Transverse colon (tissue), 4 donors: Measurements from ENCODE around the gene NSD2.

Source experiments
- EP300 ChIP-seq: sonication (generic); formaldehyde crosslinking; IDR thresholded peaks from one replicate; pipeline ENCODE4 v1.6.1; 2017; ENCODE audit warnings: antibody characterized with exemption, low read depth
- POLR2A ChIP-seq: fragments of 450-650 bp; IDR thresholded peaks from one replicate; pipeline ENCODE4 v1.6.1; 2016; ENCODE audit warnings: antibody characterized with exemption, mild to moderate bottlenecking, moderate library complexity
- POLR2AphosphoS5 ChIP-seq, 3 donors: sonication (generic); formaldehyde crosslinking; IDR thresholded peaks; one replicate each; pipeline ENCODE4 v1.6.1; 2016; ENCODE audit warnings: antibody characterized with exemption in 3 of 3
- TF ChIP-seq, protein P1 (sequence below), 5 experiments: fragments of 200-600 bp in 3 of 5; fragments of 450-650 bp in 2 of 5; sonication (generic) in 3 of 5; IDR thresholded peaks; 1 replicate in 2 of 5; 2 replicates in 3 of 5; pipeline ENCODE4 v1.5.1; 2016 to 2017; ENCODE audit warnings: antibody characterized with exemption in 5 of 5, inconsistent platforms in 3 of 5, mild to moderate bottlenecking in 2 of 5, moderate library complexity in 1 of 5

DNA sequence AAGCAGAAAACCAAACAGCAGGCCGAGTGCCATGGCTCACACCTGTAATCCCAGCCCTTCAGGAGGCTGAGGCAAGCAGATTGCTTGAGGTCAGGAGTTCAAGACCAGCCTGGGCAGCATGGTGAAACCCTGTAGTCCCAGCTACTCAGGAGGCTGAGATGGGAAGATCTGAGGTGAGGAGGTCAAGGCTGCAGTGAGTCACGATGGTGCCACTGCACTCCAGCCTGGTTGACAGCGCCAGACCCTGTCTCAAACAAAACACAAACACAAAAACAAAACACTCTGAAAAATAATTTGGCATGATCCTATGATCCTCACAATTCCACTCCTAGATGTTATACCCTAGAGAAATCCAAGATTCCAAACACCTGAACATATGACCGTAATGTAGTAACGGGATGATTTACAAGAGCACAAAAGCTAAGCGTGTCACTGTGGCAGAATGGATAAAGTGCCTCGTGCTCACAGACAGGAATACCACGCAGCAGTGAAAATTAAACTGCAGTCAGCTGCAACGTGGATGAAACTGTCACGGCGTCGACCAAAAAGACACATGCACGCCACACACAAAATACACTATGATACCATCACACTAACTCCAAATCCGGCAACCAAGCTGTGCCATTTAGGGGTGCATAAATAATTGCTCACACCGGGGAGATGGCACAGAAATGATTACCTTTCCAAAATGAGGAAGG, 135.9 kb downstream of the NSD2 start:
- TF ChIP-seq POLR2A (no peak), EP300 (no peak), POLR2AphosphoS5 (IDR thresholded peaks at IDR 0.05) (no peak)
- TF ChIP-seq, protein P1, sequence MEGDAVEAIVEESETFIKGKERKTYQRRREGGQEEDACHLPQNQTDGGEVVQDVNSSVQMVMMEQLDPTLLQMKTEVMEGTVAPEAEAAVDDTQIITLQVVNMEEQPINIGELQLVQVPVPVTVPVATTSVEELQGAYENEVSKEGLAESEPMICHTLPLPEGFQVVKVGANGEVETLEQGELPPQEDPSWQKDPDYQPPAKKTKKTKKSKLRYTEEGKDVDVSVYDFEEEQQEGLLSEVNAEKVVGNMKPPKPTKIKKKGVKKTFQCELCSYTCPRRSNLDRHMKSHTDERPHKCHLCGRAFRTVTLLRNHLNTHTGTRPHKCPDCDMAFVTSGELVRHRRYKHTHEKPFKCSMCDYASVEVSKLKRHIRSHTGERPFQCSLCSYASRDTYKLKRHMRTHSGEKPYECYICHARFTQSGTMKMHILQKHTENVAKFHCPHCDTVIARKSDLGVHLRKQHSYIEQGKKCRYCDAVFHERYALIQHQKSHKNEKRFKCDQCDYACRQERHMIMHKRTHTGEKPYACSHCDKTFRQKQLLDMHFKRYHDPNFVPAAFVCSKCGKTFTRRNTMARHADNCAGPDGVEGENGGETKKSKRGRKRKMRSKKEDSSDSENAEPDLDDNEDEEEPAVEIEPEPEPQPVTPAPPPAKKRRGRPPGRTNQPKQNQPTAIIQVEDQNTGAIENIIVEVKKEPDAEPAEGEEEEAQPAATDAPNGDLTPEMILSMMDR (IDR thresholded peaks at IDR 0.05), result no peak
